Panc1 (cell line): ENCODE data around the gene CUX1. TPM values are rescaled to one million over a fixed set of nuclear protein-coding genes. Genes with fewer than 3 reads are reported as not detected.

ENCODE experiments used
- ATAC-seq: fragments of 200-7000 bp; cut with Tn5 transposase; 2 replicates; pipeline ENCODE4 v1.9.1; 2020; ENCODE audit warnings: mild to moderate bottlenecking, moderate library complexity
- BruUV-seq: library from RNA; stranded (reverse); fragments of 400-500 nt; replicated peaks from 2 replicates; lab custom pipeline; 2021; lab: Mats Ljungman, UMichigan
- CTCF ChIA-PET: fragments of 300-600 bp; sonication (Branson Sonifier 250); formaldehyde crosslinking; loops from one replicate; lab custom pipeline; 2022; ENCODE audit warnings: antibody characterized with exemption; lab: Charles Lee
- POLR2A ChIA-PET: fragments of 300-600 bp; sonication (Branson Sonifier 250); formaldehyde crosslinking; loops from one replicate; lab custom pipeline; 2022; ENCODE audit warnings: antibody characterized with exemption; lab: Charles Lee
- DNase-seq: peaks from one replicate; pipeline ENCODE4 v3.0.0-alpha.2; 2010; ENCODE audit warnings: low read depth, low spot score
- H3K27ac ChIP-seq: 2 replicates; pipeline ENCODE4 v1.5.1; 2011; ENCODE audit warnings: mild to moderate bottlenecking, low read length, inconsistent platforms
- H3K27me3 ChIP-seq: fragments of 200-500 bp; sonication (Bioruptor generic); 2 replicates; pipeline ENCODE4 v1.6.0; 2014; ENCODE audit warnings: low read length, inconsistent platforms; ENCODE audit not compliant: control insufficient read depth, insufficient read depth
- H3K36me3 ChIP-seq: fragments of 200-500 bp; sonication (Bioruptor generic); 2 replicates; pipeline ENCODE4 v1.5.1; 2014; ENCODE audit warnings: inconsistent platforms, mild to moderate bottlenecking, low read length, moderate library complexity; ENCODE audit not compliant: control insufficient read depth, insufficient read depth
- H3K4me1 ChIP-seq: 2 replicates; pipeline ENCODE4 v1.5.1; 2011; ENCODE audit warnings: inconsistent platforms, mild to moderate bottlenecking, low read length, moderate library complexity; ENCODE audit not compliant: control insufficient read depth, insufficient read depth
- H3K4me3 ChIP-seq, 2 experiments: 2 replicates each; pipeline ENCODE4 v1.5.1; 2011 to 2012; ENCODE audit warnings: low read depth in 2 of 2, low read length in 2 of 2, mild to moderate bottlenecking in 2 of 2, inconsistent platforms in 1 of 2, moderate library complexity in 1 of 2
- H3K9me3 ChIP-seq: fragments of 200-500 bp; sonication (Bioruptor generic); 2 replicates; pipeline ENCODE4 v1.5.1; 2014; ENCODE audit warnings: low read depth, mild to moderate bottlenecking, inconsistent platforms, low read length, moderate library complexity; ENCODE audit not compliant: control insufficient read depth, insufficient read depth
- POLR2AphosphoS5 ChIP-seq: IDR thresholded peaks from 2 replicates; pipeline ENCODE4 v1.6.1; 2012; ENCODE audit warnings: mild to moderate bottlenecking, low read depth, low read length, moderate library complexity
- SIN3A ChIP-seq: IDR thresholded peaks from 2 replicates; pipeline ENCODE4 v1.6.1; 2012; ENCODE audit warnings: low read depth, mild to moderate bottlenecking, low read length, moderate library complexity, borderline replicate concordance; ENCODE audit not compliant: insufficient read depth
- TCF7L2 ChIP-seq: IDR thresholded peaks from 2 replicates; pipeline ENCODE4 v1.6.1; 2011; ENCODE audit warnings: mild to moderate bottlenecking, low read depth, low read length, inconsistent platforms
- in situ Hi-C: cut with HindIII; loops from 2 replicates; pipeline ENCODE4 v1.10.0; 2016; ENCODE audit warnings: low sequenced_read_pairs, low pct_unique_long_range_greater_than_20kb
- intact Hi-C: fragments of 100-400 bp; cut with micrococcal nuclease; formaldehyde crosslinking; loops from one replicate; pipeline ENCODE4 v1.10.0; 2022; ENCODE audit not compliant: unreplicated experiment
- total RNA-seq: library from RNA; stranded (reverse); gene quantifications from one replicate; pipeline ENCODE4 v1.2.1, GENCODE V29; 2021; ENCODE audit not compliant: unreplicated experiment
- TF ChIP-seq, protein P1 (sequence below): fragments of 450-650 bp; IDR thresholded peaks from 2 replicates; pipeline ENCODE4 v1.5.1; 2017; ENCODE audit warnings: mild to moderate bottlenecking
- TF ChIP-seq, protein P2 (sequence below), 2 experiments: IDR thresholded peaks; 2 replicates each; pipeline ENCODE4 v1.6.1; 2011 to 2012; ENCODE audit warnings: low read depth in 2 of 2, control low read depth in 1 of 2, low read length in 1 of 2, mild to moderate bottlenecking in 1 of 2, moderate library complexity in 1 of 2; ENCODE audit not compliant: insufficient read depth in 1 of 2

Gene CUX1
- total RNA-seq, 1 experiment from 2014 or later = 50.9 TPM

DNA sequence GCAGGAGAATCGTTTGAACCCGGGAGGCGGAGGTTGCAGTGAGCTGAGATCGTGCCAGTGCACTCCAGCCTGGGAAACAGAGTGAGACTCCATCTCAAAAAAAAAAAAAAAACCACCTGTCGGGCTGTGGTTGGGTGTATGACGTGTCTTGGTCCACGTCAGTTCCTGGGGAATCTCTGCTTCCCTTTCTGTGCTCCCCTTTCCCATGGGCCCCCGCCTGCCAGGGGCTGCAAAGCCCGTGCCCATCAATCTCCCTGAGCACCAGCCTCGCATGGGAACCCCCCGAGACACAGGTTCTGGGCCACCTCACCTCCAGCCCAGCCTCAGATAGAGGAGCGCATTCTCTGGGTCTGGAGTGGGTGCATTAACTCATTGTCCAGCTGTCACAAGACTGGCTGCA is 467.0 kb downstream of the CUX1 start:
- Histone ChIP-seq H3K4me1 (no peaks in the 10 kb centered on the region; the same call in 1 of the 2 replicates), H3K4me3 (no peak overlapping the region), H3K27ac (no peak overlapping the region), H3K27me3 (no peaks in the 10 kb centered on the region), H3K36me3 (no peaks in the 10 kb centered on the region), H3K9me3 (no peaks in the 10 kb centered on the region)
- CTCF ChIA-PET = no interaction called here
- DNase-seq (no peak), ATAC-seq (no peak)
- POLR2A ChIA-PET = no interaction called here
- TF ChIP-seq, protein P1, sequence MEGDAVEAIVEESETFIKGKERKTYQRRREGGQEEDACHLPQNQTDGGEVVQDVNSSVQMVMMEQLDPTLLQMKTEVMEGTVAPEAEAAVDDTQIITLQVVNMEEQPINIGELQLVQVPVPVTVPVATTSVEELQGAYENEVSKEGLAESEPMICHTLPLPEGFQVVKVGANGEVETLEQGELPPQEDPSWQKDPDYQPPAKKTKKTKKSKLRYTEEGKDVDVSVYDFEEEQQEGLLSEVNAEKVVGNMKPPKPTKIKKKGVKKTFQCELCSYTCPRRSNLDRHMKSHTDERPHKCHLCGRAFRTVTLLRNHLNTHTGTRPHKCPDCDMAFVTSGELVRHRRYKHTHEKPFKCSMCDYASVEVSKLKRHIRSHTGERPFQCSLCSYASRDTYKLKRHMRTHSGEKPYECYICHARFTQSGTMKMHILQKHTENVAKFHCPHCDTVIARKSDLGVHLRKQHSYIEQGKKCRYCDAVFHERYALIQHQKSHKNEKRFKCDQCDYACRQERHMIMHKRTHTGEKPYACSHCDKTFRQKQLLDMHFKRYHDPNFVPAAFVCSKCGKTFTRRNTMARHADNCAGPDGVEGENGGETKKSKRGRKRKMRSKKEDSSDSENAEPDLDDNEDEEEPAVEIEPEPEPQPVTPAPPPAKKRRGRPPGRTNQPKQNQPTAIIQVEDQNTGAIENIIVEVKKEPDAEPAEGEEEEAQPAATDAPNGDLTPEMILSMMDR = no peak
- TF ChIP-seq, protein P2, sequence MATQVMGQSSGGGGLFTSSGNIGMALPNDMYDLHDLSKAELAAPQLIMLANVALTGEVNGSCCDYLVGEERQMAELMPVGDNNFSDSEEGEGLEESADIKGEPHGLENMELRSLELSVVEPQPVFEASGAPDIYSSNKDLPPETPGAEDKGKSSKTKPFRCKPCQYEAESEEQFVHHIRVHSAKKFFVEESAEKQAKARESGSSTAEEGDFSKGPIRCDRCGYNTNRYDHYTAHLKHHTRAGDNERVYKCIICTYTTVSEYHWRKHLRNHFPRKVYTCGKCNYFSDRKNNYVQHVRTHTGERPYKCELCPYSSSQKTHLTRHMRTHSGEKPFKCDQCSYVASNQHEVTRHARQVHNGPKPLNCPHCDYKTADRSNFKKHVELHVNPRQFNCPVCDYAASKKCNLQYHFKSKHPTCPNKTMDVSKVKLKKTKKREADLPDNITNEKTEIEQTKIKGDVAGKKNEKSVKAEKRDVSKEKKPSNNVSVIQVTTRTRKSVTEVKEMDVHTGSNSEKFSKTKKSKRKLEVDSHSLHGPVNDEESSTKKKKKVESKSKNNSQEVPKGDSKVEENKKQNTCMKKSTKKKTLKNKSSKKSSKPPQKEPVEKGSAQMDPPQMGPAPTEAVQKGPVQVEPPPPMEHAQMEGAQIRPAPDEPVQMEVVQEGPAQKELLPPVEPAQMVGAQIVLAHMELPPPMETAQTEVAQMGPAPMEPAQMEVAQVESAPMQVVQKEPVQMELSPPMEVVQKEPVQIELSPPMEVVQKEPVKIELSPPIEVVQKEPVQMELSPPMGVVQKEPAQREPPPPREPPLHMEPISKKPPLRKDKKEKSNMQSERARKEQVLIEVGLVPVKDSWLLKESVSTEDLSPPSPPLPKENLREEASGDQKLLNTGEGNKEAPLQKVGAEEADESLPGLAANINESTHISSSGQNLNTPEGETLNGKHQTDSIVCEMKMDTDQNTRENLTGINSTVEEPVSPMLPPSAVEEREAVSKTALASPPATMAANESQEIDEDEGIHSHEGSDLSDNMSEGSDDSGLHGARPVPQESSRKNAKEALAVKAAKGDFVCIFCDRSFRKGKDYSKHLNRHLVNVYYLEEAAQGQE (IDR thresholded peaks at IDR 0.05; ENCODE audit: insufficient read depth in 1 of 2, low read depth in 2 of 2, low read length in 1 of 2) = no peak
- TF ChIP-seq POLR2AphosphoS5 = no peak
- TF ChIP-seq TCF7L2 = no peak
- no peak for TF ChIP-seq SIN3A
- in situ Hi-C loops = loop anchor here (10.0 kb wide), 1 partner anchor 130 kb away; no protein-coding TSS in a partner anchor
- intact Hi-C loops = no loop called here
- no TSS peak for BruUV-seq

GRCh38 chr7:102284891-102285539 is 467.6 kb downstream of the CUX1 start:
- Histone ChIP-seq H3K27me3 (no peaks in the 10 kb centered on the region), H3K4me3 (no peak overlapping the region), H3K36me3 (no peaks in the 10 kb centered on the region), H3K27ac (no peak overlapping the region), H3K4me1 (no peaks in the 10 kb centered on the region), H3K9me3 (no peaks in the 10 kb centered on the region)
- ChIA-PET POLR2A (no interaction called here), CTCF (no interaction called here)
- in situ Hi-C loops = loop anchor here (10.0 kb wide), 1 partner anchor 130 kb away; no protein-coding TSS in a partner anchor
- ATAC-seq (no peak), DNase-seq (no peak)
- intact Hi-C loops = no loop called here
- no TSS peak for BruUV-seq
- TF ChIP-seq POLR2AphosphoS5 (no peak), TCF7L2 (no peak), SIN3A (no peak)
- TF ChIP-seq, protein P2 (IDR thresholded peaks at IDR 0.05; ENCODE audit: insufficient read depth in 1 of 2, low read depth in 2 of 2, low read length in 1 of 2) = no peak
